ENCODE data around the gene SNX8.

- no peak for TF ChIP-seq REST (IDR thresholded peaks at IDR 0.05; ENCODE audit: insufficient read depth in 1 of 2, low read depth in 2 of 2, low read length in 1 of 2)
- TF ChIP-seq, protein P1, sequence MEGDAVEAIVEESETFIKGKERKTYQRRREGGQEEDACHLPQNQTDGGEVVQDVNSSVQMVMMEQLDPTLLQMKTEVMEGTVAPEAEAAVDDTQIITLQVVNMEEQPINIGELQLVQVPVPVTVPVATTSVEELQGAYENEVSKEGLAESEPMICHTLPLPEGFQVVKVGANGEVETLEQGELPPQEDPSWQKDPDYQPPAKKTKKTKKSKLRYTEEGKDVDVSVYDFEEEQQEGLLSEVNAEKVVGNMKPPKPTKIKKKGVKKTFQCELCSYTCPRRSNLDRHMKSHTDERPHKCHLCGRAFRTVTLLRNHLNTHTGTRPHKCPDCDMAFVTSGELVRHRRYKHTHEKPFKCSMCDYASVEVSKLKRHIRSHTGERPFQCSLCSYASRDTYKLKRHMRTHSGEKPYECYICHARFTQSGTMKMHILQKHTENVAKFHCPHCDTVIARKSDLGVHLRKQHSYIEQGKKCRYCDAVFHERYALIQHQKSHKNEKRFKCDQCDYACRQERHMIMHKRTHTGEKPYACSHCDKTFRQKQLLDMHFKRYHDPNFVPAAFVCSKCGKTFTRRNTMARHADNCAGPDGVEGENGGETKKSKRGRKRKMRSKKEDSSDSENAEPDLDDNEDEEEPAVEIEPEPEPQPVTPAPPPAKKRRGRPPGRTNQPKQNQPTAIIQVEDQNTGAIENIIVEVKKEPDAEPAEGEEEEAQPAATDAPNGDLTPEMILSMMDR (IDR thresholded peaks at IDR 0.05), result no peak
These were observed 104.3 kb downstream of the SNX8 start for GRCh38 chr7:2209961-2210323.
